Measurements from ENCODE around the gene ZIC2. TPM values are rescaled to one million over a fixed set of nuclear protein-coding genes. Genes with fewer than 3 reads are reported as not detected.
A peak's percentile ranks its signal among the peaks of the same experiment; 100 is the strongest.

Gene ZIC2
- total and polyA plus RNA-seq, 2 of the 8 experiments (the other 6 are each of a cell fraction or from before 2014, with no cell fraction given) = 53.2 to 372 TPM

DNA sequence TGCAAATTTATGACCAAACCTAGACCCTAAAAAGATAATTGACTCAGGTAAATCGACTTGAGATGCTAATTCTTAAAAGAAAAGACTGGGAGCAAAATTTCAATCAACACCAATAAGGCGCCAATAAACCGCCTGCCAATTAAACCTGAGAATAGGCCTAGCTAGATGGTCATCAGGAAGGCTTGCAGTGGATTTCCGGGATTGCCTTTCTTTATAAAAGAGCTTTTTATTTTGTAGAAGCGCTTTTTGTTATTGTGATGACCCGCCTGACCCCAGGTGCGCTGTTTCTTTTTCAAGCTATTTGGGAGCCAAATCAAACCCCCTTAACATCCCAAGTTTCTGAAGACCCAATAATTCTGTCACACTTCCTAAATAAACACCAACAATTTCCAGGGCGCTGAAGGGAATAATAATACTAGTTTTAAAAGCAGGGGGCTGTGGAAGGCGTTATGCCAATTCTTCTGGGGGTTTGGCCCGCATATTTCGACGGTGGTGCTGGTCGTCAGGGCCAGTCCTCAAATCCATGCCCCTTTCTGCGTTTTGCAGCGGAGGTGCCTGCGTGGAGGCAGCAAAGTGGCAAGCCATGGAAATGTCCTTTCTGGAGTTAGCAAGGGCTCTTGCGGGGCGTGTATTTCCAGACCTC, 7.2 kb upstream of the ZIC2 start (continued):
- TF ChIP-seq CHD7 (IDR thresholded peaks at IDR 0.05; ENCODE audit: insufficient replicate concordance, low read length) = peak; percentile 32
- TF ChIP-seq ASH2L (IDR thresholded peaks at IDR 0.05; ENCODE audit: low read length) = peak; percentile 2
- TF ChIP-seq BACH1 (IDR thresholded peaks at IDR 0.05; ENCODE audit: low read length) = 0 out of 2 replicates have a peak, but pooled peaks have one; percentile 9
- TF ChIP-seq PHF8 (conservative IDR thresholded peaks at IDR 0.05; ENCODE audit: low read depth, low read length) = 0 out of 2 replicates have a peak, but pooled peaks have one; percentile 25
- TF ChIP-seq NANOG (IDR thresholded peaks at IDR 0.05; ENCODE audit: insufficient read depth, low read depth, low read length, poor library complexity, severe bottlenecking) = peak; percentile 58
- TF ChIP-seq RNF2 (IDR thresholded peaks at IDR 0.05; ENCODE audit: borderline replicate concordance, low read depth, low read length, missing control alignments, poor library complexity, severe bottlenecking) = no peak
- TF ChIP-seq TCF12 (IDR thresholded peaks at IDR 0.05; ENCODE audit: low read depth, low read length) = 0 out of 2 replicates have a peak, but pooled peaks have one; percentile 66
- TF ChIP-seq, protein P1, sequence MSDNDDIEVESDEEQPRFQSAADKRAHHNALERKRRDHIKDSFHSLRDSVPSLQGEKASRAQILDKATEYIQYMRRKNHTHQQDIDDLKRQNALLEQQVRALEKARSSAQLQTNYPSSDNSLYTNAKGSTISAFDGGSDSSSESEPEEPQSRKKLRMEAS (IDR thresholded peaks at IDR 0.05) = no peak
- peak; percentile 53; the same call in 1 of the 2 replicates for TF ChIP-seq SP1 (IDR thresholded peaks at IDR 0.05; ENCODE audit: low read depth, low read length)
- no peak for TF ChIP-seq TBP (IDR thresholded peaks at IDR 0.05; ENCODE audit: low read depth, low read length)
